Panc1 (cell line): Measurements from ENCODE around the gene AP1G2.

ENCODE experiments used
- SIN3A ChIP-seq: IDR thresholded peaks from 2 replicates; pipeline ENCODE4 v1.6.1; 2012; ENCODE audit warnings: low read depth, mild to moderate bottlenecking, low read length, moderate library complexity, borderline replicate concordance; ENCODE audit not compliant: insufficient read depth
- TF ChIP-seq, protein P1 (sequence below): fragments of 450-650 bp; IDR thresholded peaks from 2 replicates; pipeline ENCODE4 v1.5.1; 2017; ENCODE audit warnings: mild to moderate bottlenecking

DNA sequence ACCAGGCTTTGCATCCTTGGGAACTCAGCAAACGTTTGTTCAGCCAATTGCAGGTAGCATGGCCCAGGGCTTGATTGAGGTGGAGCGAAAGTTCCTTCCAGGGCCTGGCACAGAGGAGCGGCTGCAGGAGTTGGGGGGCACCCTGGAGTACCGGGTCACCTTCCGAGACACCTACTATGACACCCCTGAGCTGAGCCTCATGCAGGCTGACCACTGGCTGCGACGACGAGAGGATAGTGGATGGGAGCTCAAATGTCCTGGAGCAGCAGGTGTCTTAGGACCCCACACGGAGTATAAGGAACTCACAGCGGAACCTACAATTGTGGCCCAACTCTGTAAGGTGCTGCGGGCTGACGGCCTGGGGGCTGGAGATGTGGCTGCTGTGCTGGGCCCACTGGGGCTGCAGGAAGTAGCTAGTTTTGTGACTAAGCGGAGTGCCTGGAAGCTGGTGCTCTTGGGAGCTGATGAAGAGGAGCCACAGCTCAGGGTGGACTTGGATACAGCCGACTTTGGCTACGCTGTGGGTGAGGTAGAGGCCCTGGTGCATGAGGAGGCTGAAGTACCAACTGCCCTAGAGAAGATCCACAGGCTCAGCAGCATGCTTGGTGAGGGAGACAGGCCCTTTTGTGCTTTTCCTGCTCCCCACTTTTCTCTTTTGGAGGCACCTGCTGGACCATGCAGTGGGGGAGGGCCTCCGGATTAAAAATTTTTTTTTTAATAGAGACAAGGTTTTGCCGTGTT is 10.7 kb downstream of the AP1G2 start:
- TF ChIP-seq, protein P1, sequence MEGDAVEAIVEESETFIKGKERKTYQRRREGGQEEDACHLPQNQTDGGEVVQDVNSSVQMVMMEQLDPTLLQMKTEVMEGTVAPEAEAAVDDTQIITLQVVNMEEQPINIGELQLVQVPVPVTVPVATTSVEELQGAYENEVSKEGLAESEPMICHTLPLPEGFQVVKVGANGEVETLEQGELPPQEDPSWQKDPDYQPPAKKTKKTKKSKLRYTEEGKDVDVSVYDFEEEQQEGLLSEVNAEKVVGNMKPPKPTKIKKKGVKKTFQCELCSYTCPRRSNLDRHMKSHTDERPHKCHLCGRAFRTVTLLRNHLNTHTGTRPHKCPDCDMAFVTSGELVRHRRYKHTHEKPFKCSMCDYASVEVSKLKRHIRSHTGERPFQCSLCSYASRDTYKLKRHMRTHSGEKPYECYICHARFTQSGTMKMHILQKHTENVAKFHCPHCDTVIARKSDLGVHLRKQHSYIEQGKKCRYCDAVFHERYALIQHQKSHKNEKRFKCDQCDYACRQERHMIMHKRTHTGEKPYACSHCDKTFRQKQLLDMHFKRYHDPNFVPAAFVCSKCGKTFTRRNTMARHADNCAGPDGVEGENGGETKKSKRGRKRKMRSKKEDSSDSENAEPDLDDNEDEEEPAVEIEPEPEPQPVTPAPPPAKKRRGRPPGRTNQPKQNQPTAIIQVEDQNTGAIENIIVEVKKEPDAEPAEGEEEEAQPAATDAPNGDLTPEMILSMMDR = no peak
- no peak for TF ChIP-seq SIN3A
